ENCODE measurements around the gene MOCS2. TPM values are rescaled to one million over a fixed set of nuclear protein-coding genes. Genes with fewer than 3 reads are reported as not detected.

MOCS2 gene
- total RNA-seq, 1 experiment from 2014 or later = 14.4 TPM

- TF ChIP-seq TEAD1 (CRISPR knock-in tag; IDR thresholded peaks at IDR 0.05) (no peak), ELF4 (CRISPR knock-in tag; IDR thresholded peaks at IDR 0.05; ENCODE audit: low read depth) (no peak), ZNF281 (CRISPR knock-in tag; IDR thresholded peaks at IDR 0.05) (no peak), HMGXB4 (CRISPR knock-in tag; IDR thresholded peaks at IDR 0.05) (no peak)
Measured at GRCh38 chr5:53087171-53087570, 22.4 kb downstream of the MOCS2 start (continued).

- Mint-ChIP-seq H3K27ac (no peak overlapping the region), H3K4me1 (no peaks in the 10 kb centered on the region), H3K36me3 (no peaks in the 10 kb centered on the region), H3K4me3 (no peak overlapping the region), H3K9me3 (no peaks in the 10 kb centered on the region), H3K27me3 (ENCODE audit: low read depth) (no peaks in the 10 kb centered on the region)
- TF ChIP-seq FOXP4 (CRISPR knock-in tag; IDR thresholded peaks at IDR 0.05) = no peak
- no peak for TF ChIP-seq EMX1 (CRISPR knock-in tag; IDR thresholded peaks at IDR 0.05)
- no peak for TF ChIP-seq SOX15 (CRISPR knock-in tag; IDR thresholded peaks at IDR 0.05)
- no peak for TF ChIP-seq NR3C1 (CRISPR knock-in tag; conservative IDR thresholded peaks at IDR 0.05; ENCODE audit: low read depth)
- no peak for TF ChIP-seq FOXJ3 (CRISPR knock-in tag; IDR thresholded peaks at IDR 0.05; ENCODE audit: borderline replicate concordance)
- no peak for TF ChIP-seq ZNF317 (CRISPR knock-in tag; IDR thresholded peaks at IDR 0.05; ENCODE audit: borderline replicate concordance, low read depth)
- no peak for TF ChIP-seq ESRRA (CRISPR knock-in tag; IDR thresholded peaks at IDR 0.05; ENCODE audit: borderline replicate concordance)
- no peak for TF ChIP-seq ZNF423 (CRISPR knock-in tag; IDR thresholded peaks at IDR 0.05)
- TF ChIP-seq JAZF1 (CRISPR knock-in tag; IDR thresholded peaks at IDR 0.05) = no peak
- no peak for TF ChIP-seq ZSCAN18 (CRISPR knock-in tag; IDR thresholded peaks at IDR 0.05)
- no peak for TF ChIP-seq ATF1 (CRISPR knock-in tag; IDR thresholded peaks at IDR 0.05)
- TF ChIP-seq PRDM15 (CRISPR knock-in tag; IDR thresholded peaks at IDR 0.05) = no peak
- no peak for TF ChIP-seq ZBTB21 (CRISPR knock-in tag; IDR thresholded peaks at IDR 0.05; ENCODE audit: borderline replicate concordance)
- TF ChIP-seq MLX (CRISPR knock-in tag; IDR thresholded peaks at IDR 0.05) = no peak
- TF ChIP-seq PREB (CRISPR knock-in tag; IDR thresholded peaks at IDR 0.05; ENCODE audit: borderline replicate concordance) = no peak
- POLR2A ChIA-PET = no interaction called here
- no peak for ATAC-seq
- CTCF ChIA-PET = no interaction called here
- no peak for DNase-seq (ENCODE audit: low spot score)
Measured at GRCh38 chr5:53084546-53085255, 24.9 kb downstream of the MOCS2 start.

Data from WTC11 (cell line).